Activated B cell treated with CpG ODN at 0.5 μM for 24 hours (primary cell): ENCODE measurements around the gene HSD17B4. TPM values are rescaled to one million over a fixed set of nuclear protein-coding genes. Genes with fewer than 3 reads are reported as not detected.

Experiments
- ATAC-seq: fragments of 200-7000 bp; cut with Tn5 transposase; one replicate; pipeline ENCODE4 v1.10.0; 2021; ENCODE audit warnings: low read depth, mild to moderate bottlenecking, moderate library complexity
- CTCF ChIA-PET: fragments of 350-600 bp; sonication (Branson Sonifier 250); formaldehyde crosslinking; loops from one replicate; lab custom pipeline; 2021; ENCODE audit warnings: antibody characterized with exemption; lab: Charles Lee
- POLR2A ChIA-PET: fragments of 350-600 bp; sonication (Branson Sonifier 250); formaldehyde crosslinking; loops from one replicate; lab custom pipeline; 2021; ENCODE audit warnings: antibody characterized with exemption; lab: Charles Lee
- DNase-seq: peaks from one replicate; pipeline ENCODE4 v3.0.0; 2022
- H3K27ac Mint-ChIP-seq: one replicate; pipeline ENCODE4 v1.8.0; 2020; ENCODE audit warnings: mixed read lengths
- H3K27me3 Mint-ChIP-seq: one replicate; pipeline ENCODE4 v1.8.0; 2021; ENCODE audit warnings: mixed read lengths
- H3K36me3 Mint-ChIP-seq: one replicate; pipeline ENCODE4 v1.8.0; 2021; ENCODE audit warnings: low read depth, mixed read lengths
- H3K4me1 Mint-ChIP-seq: one replicate; pipeline ENCODE4 v1.8.0; 2021; ENCODE audit warnings: mixed read lengths
- H3K4me3 Mint-ChIP-seq: one replicate; pipeline ENCODE4 v1.8.0; 2020; ENCODE audit warnings: mild to moderate bottlenecking, mixed read lengths
- H3K9me3 Mint-ChIP-seq: one replicate; pipeline ENCODE4 v1.8.0; 2020; ENCODE audit warnings: mixed read lengths
- CTCF ChIP-seq: fragments of 200-600 bp; IDR thresholded peaks from one replicate; pipeline ENCODE4 v1.8.0; 2022; ENCODE audit warnings: antibody characterized with exemption, mild to moderate bottlenecking
- intact Hi-C: fragments of 100-400 bp; cut with micrococcal nuclease; formaldehyde crosslinking; loops from one replicate; pipeline ENCODE4 v1.15.1; 2024
- total RNA-seq: library from RNA; stranded (reverse); gene quantifications from 2 replicates; pipeline ENCODE4 v1.2.3, GENCODE V29; 2022

Gene HSD17B4
- total RNA-seq, 1 donor from 2014 or later, result 130 TPM

DNA sequence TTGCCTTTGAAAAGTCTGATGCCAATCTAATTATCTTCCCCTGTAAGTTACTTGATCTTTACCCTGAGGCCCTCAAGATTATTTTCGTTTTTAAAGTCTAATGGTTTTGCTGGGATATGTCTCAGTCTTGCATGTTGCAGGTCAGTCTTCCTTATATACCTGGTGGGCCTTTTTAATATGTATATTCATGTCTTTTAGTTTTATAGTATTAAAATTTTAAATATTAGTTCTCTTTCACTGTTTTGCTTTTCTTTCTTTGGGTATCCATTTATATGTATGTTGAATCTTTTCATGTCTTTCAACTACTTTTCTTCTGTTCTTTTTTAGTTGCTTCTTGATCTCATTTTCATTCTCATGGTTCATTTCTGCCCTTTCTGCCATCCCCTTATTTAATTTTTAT, 68.9 kb downstream of the HSD17B4 start:
- intact Hi-C loops, result no loop called here
- ATAC-seq (no peak), DNase-seq (no peak)
- Mint-ChIP-seq H3K36me3 (peaks cover 51% of the 10 kb centered on the region), H3K27ac (no peak overlapping the region), H3K4me3 (no peak overlapping the region), H3K4me1 (peaks cover 7% of the 10 kb centered on the region), H3K9me3 (peaks cover 4% of the 10 kb centered on the region), H3K27me3 (no peaks in the 10 kb centered on the region)
- ChIA-PET POLR2A (no interaction called here), CTCF (no interaction called here)
- no peak for TF ChIP-seq CTCF

DNA sequence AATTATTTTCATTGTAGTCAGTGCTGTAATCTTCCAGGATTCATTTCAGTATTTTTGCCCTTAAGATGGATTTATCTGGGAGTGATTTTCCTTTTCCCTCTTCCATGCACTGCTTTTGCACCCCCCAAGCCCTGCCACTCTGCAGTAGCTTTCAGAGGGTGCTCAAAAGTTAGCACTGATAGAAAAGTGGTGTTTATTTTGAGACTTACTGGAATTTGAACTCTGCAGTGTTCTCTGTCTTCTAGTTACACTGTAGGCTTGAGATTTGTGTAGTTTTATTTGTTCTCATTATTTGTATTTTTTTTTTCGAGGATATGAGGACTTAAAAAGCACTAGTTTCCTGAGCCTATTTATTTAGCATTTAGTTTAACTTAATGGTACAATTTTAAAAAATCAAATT, 70.5 kb downstream of the HSD17B4 start:
- POLR2A ChIA-PET, result no interaction called here

GRCh38 chr5:119524485-119524884, 72.2 kb downstream of the HSD17B4 start:
- intact Hi-C loops, result loop anchor here (2.0 kb wide), 1 partner anchor 14 kb away; no protein-coding TSS in a partner anchor
- Mint-ChIP-seq H3K36me3 (peaks cover 50% of the 10 kb centered on the region), H3K27ac (no peak overlapping the region), H3K9me3 (peaks cover 4% of the 10 kb centered on the region), H3K4me3 (no peak overlapping the region), H3K27me3 (no peaks in the 10 kb centered on the region), H3K4me1 (peaks cover 7% of the 10 kb centered on the region)
- ATAC-seq (no peak), DNase-seq (no peak)
- ChIA-PET POLR2A (no interaction called here), CTCF (no interaction called here)
- TF ChIP-seq CTCF, result no peak

More for the DNA sequence above, 70.5 kb downstream of the HSD17B4 start:
- Mint-ChIP-seq H3K36me3 (peaks cover 51% of the 10 kb centered on the region), H3K4me1 (peaks cover 7% of the 10 kb centered on the region), H3K27me3 (no peaks in the 10 kb centered on the region), H3K27ac (no peak overlapping the region), H3K9me3 (peaks cover 4% of the 10 kb centered on the region), H3K4me3 (no peak overlapping the region)
- DNase-seq (no peak), ATAC-seq (no peak)
- intact Hi-C loops, result no loop called here
- CTCF ChIA-PET, result no interaction called here
- TF ChIP-seq CTCF, result no peak

DNA sequence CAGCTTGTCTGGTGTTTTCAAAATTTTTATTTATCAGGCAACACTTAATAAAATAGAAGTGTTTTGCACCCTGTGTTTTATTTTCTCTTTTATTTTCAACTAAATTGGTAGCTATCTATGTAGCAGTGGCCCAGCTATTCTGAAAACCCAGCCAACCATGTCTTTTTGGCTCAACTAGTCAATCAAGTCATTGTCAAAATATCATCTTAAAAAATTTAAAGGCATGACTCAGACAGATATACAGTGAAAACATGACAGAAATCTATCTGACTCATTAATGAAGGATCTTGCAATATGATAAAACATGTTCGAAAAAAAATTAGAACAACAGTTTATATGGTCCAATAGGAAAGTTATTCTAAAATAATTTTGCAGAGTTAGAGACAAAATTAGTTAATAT, 75.1 kb downstream of the HSD17B4 start:
- Mint-ChIP-seq H3K27ac (no peak overlapping the region), H3K9me3 (no peaks in the 10 kb centered on the region), H3K36me3 (peaks cover 52% of the 10 kb centered on the region), H3K4me3 (no peak overlapping the region), H3K4me1 (peaks cover 7% of the 10 kb centered on the region), H3K27me3 (no peaks in the 10 kb centered on the region)
- CTCF ChIA-PET, result no interaction called here
- ATAC-seq, result no peak
- intact Hi-C loops, result no loop called here
- no peak for DNase-seq
- POLR2A ChIA-PET, result no interaction called here
- no peak for TF ChIP-seq CTCF

GRCh38 chr5:119529811-119530210, 77.5 kb downstream of the HSD17B4 start:
- ATAC-seq, result no peak
- peaks cover 7% of the 10 kb centered on the region for H3K4me1 Mint-ChIP-seq
- peaks cover 61% of the 10 kb centered on the region for H3K36me3 Mint-ChIP-seq
- no peak for DNase-seq
- no peak for TF ChIP-seq CTCF
- no peak overlapping the region for H3K4me3 Mint-ChIP-seq
- CTCF ChIA-PET, result no interaction called here
- H3K27ac Mint-ChIP-seq, result no peak overlapping the region
- no peaks in the 10 kb centered on the region for H3K27me3 Mint-ChIP-seq
- POLR2A ChIA-PET, result interaction anchor here (0.7 kb wide), 1 partner anchor 11 kb away, joined by 3 read pairs; no protein-coding TSS in a partner anchor
- intact Hi-C loops, result no loop called here
- H3K9me3 Mint-ChIP-seq, result no peaks in the 10 kb centered on the region
